Duodenal mucosa (tissue), 2 donors: Measurements from ENCODE around the gene SPRR4.

Experiments
- H3K27ac ChIP-seq: one replicate; pipeline ENCODE4 v1.7.0; 2013; ENCODE audit warnings: low read depth, low read length
- H3K27me3 ChIP-seq, 2 donors: one replicate each; pipeline ENCODE4 v1.7.0; 2013; ENCODE audit warnings: low read length in 2 of 2, control low read depth in 1 of 2; ENCODE audit not compliant: insufficient read depth in 2 of 2, control insufficient read depth in 1 of 2
- H3K36me3 ChIP-seq, 2 donors: one replicate each; pipeline ENCODE4 v1.7.0; 2013; ENCODE audit warnings: low read length in 2 of 2, control low read depth in 1 of 2; ENCODE audit not compliant: insufficient read depth in 2 of 2, control insufficient read depth in 1 of 2
- H3K4me1 ChIP-seq, 2 donors: one replicate each; pipeline ENCODE4 v1.7.0; 2013; ENCODE audit warnings: low read length in 2 of 2, control low read depth in 1 of 2; ENCODE audit not compliant: insufficient read depth in 2 of 2, control insufficient read depth in 1 of 2
- H3K4me3 ChIP-seq, 2 donors: one replicate each; pipeline ENCODE4 v1.7.0; 2013; ENCODE audit warnings: low read length in 2 of 2, low read depth in 1 of 2
- H3K9ac ChIP-seq, 2 donors: one replicate each; pipeline ENCODE4 v1.7.0; 2013; ENCODE audit warnings: low read length in 2 of 2, low read depth in 1 of 2
- H3K9me3 ChIP-seq, 2 donors: one replicate each; pipeline ENCODE4 v1.7.0; 2013; ENCODE audit warnings: low read length in 2 of 2, control low read depth in 1 of 2; ENCODE audit not compliant: control insufficient read depth in 1 of 2

Gene SPRR4

DNA sequence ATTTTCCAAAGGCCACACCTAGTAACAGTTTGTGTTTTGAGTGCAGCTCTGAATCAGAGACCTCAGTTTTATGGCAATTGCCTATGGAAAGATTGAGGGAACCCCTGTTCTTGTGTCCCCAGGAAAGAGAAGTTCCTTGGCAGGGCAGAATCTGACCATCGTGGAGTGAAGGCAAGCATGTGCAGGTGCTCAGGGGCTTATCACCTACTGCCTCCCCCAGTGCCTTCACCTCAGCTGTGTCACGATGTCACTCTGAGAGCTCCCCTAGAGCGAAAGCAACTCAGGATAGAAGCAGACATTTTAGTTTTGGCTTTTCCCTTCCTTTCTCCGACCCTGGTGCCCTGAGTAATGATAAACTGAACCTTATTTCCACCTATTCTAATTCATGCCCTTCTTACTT is 11.6 kb downstream of the SPRR4 start:
- Histone ChIP-seq H3K27me3 (no peaks in the 10 kb centered on the region), H3K9ac (no peak overlapping the region), H3K36me3 (no peaks in the 10 kb centered on the region), H3K4me3 (no peak overlapping the region), H3K4me1 (no peaks in the 10 kb centered on the region), H3K9me3 (no peaks in the 10 kb centered on the region), H3K27ac (no peak overlapping the region)

DNA sequence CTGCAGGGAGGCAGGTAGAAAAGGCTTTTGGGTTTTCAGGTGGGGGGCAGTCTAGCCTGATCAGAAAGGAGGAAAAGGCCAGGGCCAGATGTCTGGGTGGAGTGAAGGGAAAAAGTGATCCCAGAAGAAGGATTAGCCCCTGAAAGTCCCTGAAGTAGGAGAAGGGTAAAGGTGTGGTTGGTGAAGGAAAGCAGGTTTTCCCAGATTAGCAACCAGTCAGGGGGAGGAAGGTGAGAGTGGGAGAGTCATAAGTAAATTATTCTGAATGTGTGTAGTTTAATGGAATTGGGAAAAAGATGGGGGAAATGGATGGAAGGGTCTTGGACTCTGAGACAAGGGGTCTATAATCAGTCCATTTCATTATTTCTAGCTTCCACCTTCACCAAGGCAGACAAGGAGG is 12.8 kb downstream of the SPRR4 start:
- Histone ChIP-seq H3K27me3 (no peaks in the 10 kb centered on the region), H3K4me1 (no peaks in the 10 kb centered on the region)

DNA sequence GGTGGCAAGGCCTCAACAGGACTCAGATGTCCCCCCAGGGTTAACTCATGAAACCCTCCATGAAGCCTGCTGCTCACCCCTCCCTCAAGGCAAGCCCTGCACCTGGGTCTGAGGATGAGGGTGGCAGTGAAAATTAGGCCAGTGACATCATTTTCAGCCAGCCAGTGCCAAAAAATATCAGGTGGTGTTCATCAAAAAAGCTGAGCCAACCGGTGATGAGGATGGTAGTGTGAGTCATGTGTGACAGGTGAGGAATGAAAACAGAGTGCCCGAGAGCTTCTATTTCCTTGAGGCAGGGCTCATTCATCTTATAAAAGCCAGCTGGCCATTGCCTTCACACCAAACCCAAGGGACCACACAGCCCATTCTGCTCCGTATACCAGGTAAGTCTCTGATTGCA is 13.3 kb downstream of the SPRR4 start, which contains the start of gene SPRR1A:
Gene SPRR1A, plus strand, starts transcription at position 339 of the 400 bp plus-strand sequence. CDS start 1,150 bp downstream, outside the sequence.
- H3K27me3 ChIP-seq = no peaks in the 10 kb centered on the region
- no peaks in the 10 kb centered on the region for H3K4me1 ChIP-seq
- no peaks in the 10 kb centered on the region for H3K9me3 ChIP-seq
- no peak within 1 kb of the TSS for H3K4me3 ChIP-seq
- H3K36me3 ChIP-seq = no peaks in the 10 kb centered on the region
- no peak within 1 kb of the TSS for H3K27ac ChIP-seq
- no peak within 1 kb of the TSS for H3K9ac ChIP-seq

More for the DNA sequence above, 12.8 kb downstream of the SPRR4 start:
- no peak overlapping the region for H3K4me3 ChIP-seq
- no peaks in the 10 kb centered on the region for H3K9me3 ChIP-seq
- H3K27ac ChIP-seq = no peak overlapping the region
- no peak overlapping the region for H3K9ac ChIP-seq
- H3K36me3 ChIP-seq = no peaks in the 10 kb centered on the region

DNA sequence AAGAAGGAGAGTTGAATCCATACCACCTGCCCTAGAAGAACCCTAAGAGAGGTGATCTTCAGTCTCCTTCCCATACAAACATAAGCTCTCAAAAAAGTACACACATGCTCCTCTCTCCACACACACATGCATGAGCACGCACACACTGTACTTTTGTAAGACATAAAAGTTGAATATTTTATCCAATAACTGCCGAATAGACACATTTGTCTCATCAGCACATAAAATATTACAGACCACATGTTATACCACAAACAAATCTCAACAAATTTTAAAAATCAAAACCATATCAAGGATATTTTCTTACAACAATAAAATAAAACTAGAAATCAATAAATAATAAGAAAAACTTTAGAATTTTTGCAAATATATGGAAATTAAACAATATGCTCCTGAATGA is 16.1 kb downstream of the SPRR4 start:
- H3K4me3 ChIP-seq = no peak overlapping the region
- H3K9me3 ChIP-seq = no peaks in the 10 kb centered on the region
- H3K36me3 ChIP-seq = no peaks in the 10 kb centered on the region
- no peak overlapping the region for H3K9ac ChIP-seq
- no peaks in the 10 kb centered on the region for H3K27me3 ChIP-seq
- no peaks in the 10 kb centered on the region for H3K4me1 ChIP-seq
- no peak overlapping the region for H3K27ac ChIP-seq

DNA sequence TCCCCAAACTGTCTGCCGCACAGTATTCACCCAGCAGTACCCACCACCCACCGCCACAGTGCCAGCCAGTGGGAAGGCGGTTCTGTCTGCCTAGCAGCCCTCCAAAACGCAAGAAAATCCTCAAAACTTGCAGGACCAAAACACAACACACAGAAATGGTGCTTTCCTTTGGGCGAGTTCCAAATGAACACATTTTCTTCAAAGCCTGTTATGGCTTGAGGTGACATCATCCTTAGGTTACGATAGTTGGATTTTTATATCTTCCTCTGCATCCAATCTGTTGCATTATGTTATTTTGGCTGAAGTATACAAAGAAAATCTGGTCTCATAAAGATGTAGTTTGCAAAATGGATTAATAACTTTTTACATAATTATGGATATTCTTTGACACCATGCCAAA is 22.7 kb downstream of the SPRR4 start:
- Histone ChIP-seq H3K4me1 (no peaks in the 10 kb centered on the region), H3K9me3 (no peaks in the 10 kb centered on the region), H3K27ac (no peak overlapping the region), H3K36me3 (no peaks in the 10 kb centered on the region), H3K4me3 (no peak overlapping the region), H3K9ac (no peak overlapping the region), H3K27me3 (no peaks in the 10 kb centered on the region)

DNA sequence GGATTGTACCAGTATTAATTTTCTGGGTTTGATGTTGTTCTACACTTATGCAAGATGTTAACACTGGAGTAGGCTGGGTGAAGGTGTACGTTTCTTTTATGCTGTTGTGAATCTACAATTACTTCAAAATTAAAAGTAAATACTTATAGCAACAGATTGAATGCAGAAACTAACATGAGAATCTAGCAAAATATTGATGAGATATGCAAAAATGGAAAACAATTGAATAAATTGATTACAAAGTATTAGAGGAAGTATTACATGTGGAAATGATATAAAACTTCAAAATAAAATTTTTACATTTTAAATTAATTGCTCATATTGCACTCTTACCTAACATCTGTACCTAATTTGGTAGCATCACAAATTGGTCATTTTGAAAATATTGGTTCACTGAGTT is 25.4 kb downstream of the SPRR4 start:
- no peak overlapping the region for H3K27ac ChIP-seq
- H3K9ac ChIP-seq = no peak overlapping the region
- no peak overlapping the region for H3K4me3 ChIP-seq
- no peaks in the 10 kb centered on the region for H3K9me3 ChIP-seq
- H3K4me1 ChIP-seq = no peaks in the 10 kb centered on the region
- no peaks in the 10 kb centered on the region for H3K27me3 ChIP-seq
- no peaks in the 10 kb centered on the region for H3K36me3 ChIP-seq

DNA sequence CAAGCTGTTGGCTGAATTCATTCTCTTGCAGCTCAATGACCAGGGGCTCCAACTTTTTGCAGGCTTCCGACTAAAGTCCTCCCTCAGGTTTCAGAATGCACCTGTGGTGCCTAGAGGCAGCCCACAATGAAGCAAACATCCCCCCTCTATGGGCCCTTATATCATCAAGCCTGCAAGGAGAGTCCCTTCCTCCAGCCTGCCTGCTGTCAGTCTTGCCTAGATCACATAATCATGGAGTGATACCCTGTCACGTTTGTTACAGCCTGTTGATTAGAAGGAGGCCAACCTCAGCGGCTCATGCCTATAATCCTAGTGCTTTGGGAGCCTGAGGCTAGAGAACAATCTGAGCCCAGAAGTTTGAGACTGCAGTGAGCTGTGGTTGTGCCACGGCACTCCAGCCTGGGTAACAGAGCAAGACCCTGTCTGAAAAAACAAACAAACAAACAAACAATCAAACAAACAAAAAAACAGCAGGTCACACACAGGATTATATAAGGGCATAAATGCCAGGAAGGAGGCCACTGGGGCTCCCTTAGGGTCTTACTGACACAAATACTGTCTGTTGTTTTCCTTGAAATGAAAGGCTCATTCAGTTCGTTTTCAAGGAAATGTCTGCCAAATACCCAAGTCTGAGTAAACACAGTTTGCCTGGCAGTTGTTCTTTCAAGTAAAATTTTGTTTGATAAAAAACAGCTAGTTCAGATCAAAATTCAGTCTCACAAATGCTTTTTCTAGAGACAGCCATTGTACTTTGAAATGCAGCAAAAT is 26.4 kb downstream of the SPRR4 start:
- Histone ChIP-seq H3K4me3 (no peak overlapping the region), H3K9me3 (no peaks in the 10 kb centered on the region), H3K4me1 (no peaks in the 10 kb centered on the region), H3K27ac (no peak overlapping the region), H3K9ac (no peak overlapping the region), H3K27me3 (no peaks in the 10 kb centered on the region), H3K36me3 (no peaks in the 10 kb centered on the region)

DNA sequence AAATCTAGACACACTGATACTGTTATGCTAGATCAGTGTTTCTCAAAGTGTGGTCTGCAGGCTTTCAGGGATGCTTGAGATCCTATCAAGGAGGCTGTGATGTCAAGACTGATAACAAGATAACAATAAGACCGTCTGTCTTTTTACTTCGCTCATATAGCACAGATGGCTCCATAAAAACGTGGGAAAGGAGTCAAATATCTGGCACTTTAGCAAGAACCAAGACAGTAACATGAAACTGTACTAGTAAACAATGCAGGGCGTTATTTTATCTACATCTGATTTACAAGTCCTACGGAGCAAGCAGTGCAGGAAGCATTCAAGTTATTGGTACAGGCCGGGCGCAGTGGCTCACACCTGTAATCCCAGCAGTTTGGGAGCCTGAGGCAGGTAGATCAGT is 27.5 kb downstream of the SPRR4 start:
- H3K9me3 ChIP-seq = no peaks in the 10 kb centered on the region
- no peak overlapping the region for H3K27ac ChIP-seq
- H3K4me1 ChIP-seq = no peaks in the 10 kb centered on the region
- no peak overlapping the region for H3K9ac ChIP-seq
- H3K27me3 ChIP-seq = no peaks in the 10 kb centered on the region
- no peak overlapping the region for H3K4me3 ChIP-seq
- H3K36me3 ChIP-seq = no peaks in the 10 kb centered on the region

DNA sequence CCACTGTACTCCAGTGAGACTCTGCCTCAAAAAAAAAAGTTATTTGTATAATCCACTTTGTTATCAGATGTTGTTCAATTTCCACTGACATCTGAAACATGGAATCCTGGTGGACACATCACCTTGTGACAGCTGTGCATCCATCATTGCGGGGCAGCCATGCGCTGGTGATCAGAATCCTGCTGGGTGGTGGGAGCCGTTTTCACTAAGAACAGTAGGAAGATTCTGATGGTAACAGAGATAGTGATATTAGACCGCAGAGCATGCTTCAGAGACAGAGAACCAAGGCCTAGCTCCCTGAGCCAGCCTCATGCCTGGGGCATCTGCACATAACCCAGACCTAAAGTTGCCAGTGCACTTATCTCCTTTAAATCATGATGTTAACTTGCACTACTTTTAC is 28.0 kb downstream of the SPRR4 start:
- Histone ChIP-seq H3K4me1 (no peaks in the 10 kb centered on the region), H3K27me3 (no peaks in the 10 kb centered on the region), H3K4me3 (no peak overlapping the region), H3K9ac (no peak overlapping the region), H3K36me3 (no peaks in the 10 kb centered on the region), H3K9me3 (no peaks in the 10 kb centered on the region), H3K27ac (no peak overlapping the region)

DNA sequence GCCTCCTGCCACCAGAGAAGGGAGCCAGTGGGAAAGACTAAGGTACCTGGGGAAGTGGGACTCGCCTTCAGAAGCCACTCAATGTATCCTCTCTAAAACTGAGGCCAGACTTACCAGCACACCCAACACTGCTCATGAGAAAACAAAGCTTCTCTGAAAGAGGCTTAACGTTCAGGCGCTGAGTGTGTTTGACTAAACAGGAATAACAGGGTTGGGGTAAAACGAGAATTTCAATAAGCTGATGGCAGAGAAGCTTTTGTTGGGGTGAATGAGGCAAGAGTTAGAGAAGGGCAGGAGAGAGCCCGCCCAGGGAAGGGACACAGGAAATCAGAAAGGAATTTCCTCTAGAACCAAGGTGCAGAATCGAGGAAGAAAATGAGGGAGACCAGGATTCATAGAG is 29.4 kb downstream of the SPRR4 start:
- Histone ChIP-seq H3K27ac (no peak overlapping the region), H3K4me1 (no peaks in the 10 kb centered on the region), H3K4me3 (no peak overlapping the region), H3K36me3 (no peaks in the 10 kb centered on the region), H3K27me3 (no peaks in the 10 kb centered on the region), H3K9me3 (no peaks in the 10 kb centered on the region), H3K9ac (no peak overlapping the region)
